GM23338 (cell line): ENCODE measurements around the gene APBA2. TPM values are rescaled to one million over a fixed set of nuclear protein-coding genes. Genes with fewer than 3 reads are reported as not detected.

ENCODE experiments used
- ATAC-seq: fragments of 200-7000 bp; cut with Tn5 transposase; 3 replicates; pipeline ENCODE4 v1.9.1; 2020
- DNase-seq: peaks from one replicate; pipeline ENCODE4 v3.0.0-alpha.2; 2015; ENCODE audit warnings: low spot score
- H2AFZ ChIP-seq: fragments of 200-600 bp; sonication (generic); 2 replicates; pipeline ENCODE4 v1.8.0; 2016; ENCODE audit warnings: antibody characterized with exemption, mild to moderate bottlenecking, moderate library complexity
- H3F3A ChIP-seq: fragments of 200-600 bp; sonication (generic); replicated peaks from 2 replicates; pipeline ENCODE4 v1.8.0; 2017; ENCODE audit warnings: antibody characterized with exemption, mixed run types, low read depth
- H3K27ac ChIP-seq: fragments of 200-600 bp; sonication (generic); 2 replicates; pipeline ENCODE4 v1.6.1; 2016; ENCODE audit warnings: low read depth
- H3K27me3 ChIP-seq: fragments of 200-600 bp; sonication (generic); 2 replicates; pipeline ENCODE4 v1.8.0; 2016; ENCODE audit warnings: mild to moderate bottlenecking, mixed run types, moderate library complexity; ENCODE audit not compliant: insufficient read depth
- H3K36me3 ChIP-seq: fragments of 200-600 bp; sonication (generic); 2 replicates; pipeline ENCODE4 v1.8.0; 2016; ENCODE audit warnings: mild to moderate bottlenecking; ENCODE audit not compliant: insufficient read depth
- H3K4me1 ChIP-seq: fragments of 200-600 bp; sonication (generic); 2 replicates; pipeline ENCODE4 v1.8.0; 2016; ENCODE audit warnings: mild to moderate bottlenecking, moderate library complexity; ENCODE audit not compliant: insufficient read depth
- H3K4me2 ChIP-seq: fragments of 200-600 bp; sonication (generic); 2 replicates; pipeline ENCODE4 v1.7.1; 2017; ENCODE audit warnings: mixed run types
- H3K4me3 ChIP-seq: fragments of 200-600 bp; sonication (generic); 2 replicates; pipeline ENCODE4 v1.6.1; 2016; ENCODE audit warnings: mixed run types
- H3K79me2 ChIP-seq: fragments of 200-600 bp; sonication (generic); replicated peaks from 2 replicates; pipeline ENCODE4 v1.8.0; 2017; ENCODE audit warnings: mild to moderate bottlenecking; ENCODE audit not compliant: insufficient read depth
- H3K9me2 ChIP-seq: fragments of 200-600 bp; sonication (generic); 2 replicates; pipeline ENCODE4 v1.8.0; 2017; ENCODE audit not compliant: insufficient read depth
- H4K20me1 ChIP-seq: fragments of 200-600 bp; sonication (generic); replicated peaks from 2 replicates; pipeline ENCODE4 v1.8.0; 2017; ENCODE audit warnings: mild to moderate bottlenecking; ENCODE audit not compliant: insufficient read depth
- H3K27ac Mint-ChIP-seq: 2 replicates; pipeline ENCODE4 v1.8.0; 2020; ENCODE audit warnings: inconsistent platforms, mild to moderate bottlenecking, moderate library complexity, mixed read lengths
- H3K27me3 Mint-ChIP-seq: 3 replicates; pipeline ENCODE4 v1.8.0; 2022; ENCODE audit warnings: low read depth, mild to moderate bottlenecking, moderate library complexity, mixed read lengths, inconsistent platforms; ENCODE audit not compliant: insufficient read depth, poor library complexity
- H3K36me3 Mint-ChIP-seq: 3 replicates; pipeline ENCODE4 v1.8.0; 2021; ENCODE audit warnings: low read depth, mild to moderate bottlenecking, inconsistent platforms, moderate library complexity, mixed read lengths
- H3K4me1 Mint-ChIP-seq: 3 replicates; pipeline ENCODE4 v1.8.0; 2020; ENCODE audit warnings: mild to moderate bottlenecking, inconsistent platforms, mixed read lengths
- H3K4me3 Mint-ChIP-seq: 3 replicates; pipeline ENCODE4 v1.8.0; 2021; ENCODE audit warnings: moderate library complexity, mild to moderate bottlenecking, inconsistent platforms, mixed read lengths
- H3K9me3 Mint-ChIP-seq: 3 replicates; pipeline ENCODE4 v1.8.0; 2020; ENCODE audit warnings: moderate library complexity, mild to moderate bottlenecking, inconsistent platforms, mixed read lengths
- CREB1 ChIP-seq: fragments of 250-450 bp; sonication (Bioruptor Pico); IDR thresholded peaks from 2 replicates; pipeline ENCODE4 v1.5.0; 2020; ENCODE audit warnings: low read depth, mild to moderate bottlenecking, moderate library complexity
- EZH2 ChIP-seq: fragments of 200-600 bp; sonication (generic); IDR thresholded peaks from one replicate; pipeline ENCODE4 v1.8.0; 2017; ENCODE audit warnings: antibody characterized with exemption, mild to moderate bottlenecking, low read depth; ENCODE audit not compliant: unreplicated experiment
- EZH2phosphoT487 ChIP-seq: fragments of 200-600 bp; sonication (generic); IDR thresholded peaks from one replicate; pipeline ENCODE4 v1.8.1; 2018; ENCODE audit warnings: antibody characterized with exemption; ENCODE audit not compliant: unreplicated experiment
- JUNB ChIP-seq: IDR thresholded peaks from one replicate; pipeline ENCODE4 v1.6.1; 2016; ENCODE audit warnings: antibody characterized with exemption; ENCODE audit not compliant: unreplicated experiment
- NANOG ChIP-seq: IDR thresholded peaks from 2 replicates; pipeline ENCODE4 v1.6.1; 2016; ENCODE audit warnings: antibody characterized with exemption, borderline replicate concordance
- POLR2AphosphoS5 ChIP-seq: IDR thresholded peaks from 2 replicates; pipeline ENCODE4 v1.6.1; 2016; ENCODE audit warnings: antibody characterized with exemption, low read depth
- STAT1 ChIP-seq: IDR thresholded peaks from one replicate; pipeline ENCODE4 v1.6.1; 2016; ENCODE audit warnings: antibody characterized with exemption; ENCODE audit not compliant: unreplicated experiment
- ZNF114 ChIP-seq: fragments of 250-450 bp; sonication (Bioruptor Pico); IDR thresholded peaks from 2 replicates; pipeline ENCODE4 v1.5.0; 2020; ENCODE audit warnings: mild to moderate bottlenecking, moderate library complexity
- ZNF331 ChIP-seq: fragments of 250-450 bp; sonication (Bioruptor Pico); IDR thresholded peaks from 2 replicates; pipeline ENCODE4 v1.5.0; 2020; ENCODE audit warnings: low read depth, mild to moderate bottlenecking, moderate library complexity
- ZNF462 ChIP-seq: fragments of 250-450 bp; sonication (Bioruptor Pico); IDR thresholded peaks from 2 replicates; pipeline ENCODE4 v1.5.0; 2020; ENCODE audit warnings: mild to moderate bottlenecking, moderate library complexity
- polyA plus RNA-seq: library from polyadenylated mRNA; unstranded; fragments of >200 nt; fragmentation: Nextera tagmentation; extraction: Ambion mirVana; gene quantifications from 2 replicates; pipeline ENCODE4 v1.2.1, GENCODE V29; 2016
- total RNA-seq: library from RNA; depleted of rRNA; stranded (reverse); fragments of >200 nt; shearing (Covaris generic); gene quantifications from 2 replicates; pipeline ENCODE4 v1.2.3, GENCODE V29; 2014
- TF ChIP-seq, protein P1 (sequence below), 2 experiments: fragments of 200-600 bp in 1 of 2; sonication (generic) in 1 of 2; conservative IDR thresholded peaks; 2 replicates each; pipeline versions ENCODE4 v1.5.1 to v1.6.1; 2016 to 2017; ENCODE audit warnings: antibody characterized with exemption in 2 of 2, low read depth in 2 of 2, mild to moderate bottlenecking in 2 of 2, moderate library complexity in 1 of 2
- TF ChIP-seq, protein P2 (sequence below): IDR thresholded peaks from one replicate; pipeline ENCODE4 v1.6.1; 2018; ENCODE audit warnings: antibody characterized with exemption; ENCODE audit not compliant: unreplicated experiment
- TF ChIP-seq, protein P3 (sequence below): IDR thresholded peaks from 2 replicates; pipeline ENCODE4 v1.6.1; 2016; ENCODE audit warnings: antibody characterized with exemption

Gene APBA2
- total and polyA plus RNA-seq, 2 experiments from 2014 or later: 5.9 to 24.7 TPM

GRCh38 chr15:29113336-29114220 is 227.8 kb downstream of the APBA2 start:
- Histone ChIP-seq H3F3A (no peaks in the 10 kb centered on the region), H3K36me3 (no peaks in the 10 kb centered on the region), H3K4me3 (no peak overlapping the region), H2AFZ (no peak overlapping the region), H3K27me3 (no peaks in the 10 kb centered on the region), H4K20me1 (no peaks in the 10 kb centered on the region), H3K4me1 (peaks cover 2% of the 10 kb centered on the region; the same call in 1 of the 2 replicates), H3K4me2 (no peak overlapping the region), H3K27ac (no peak overlapping the region), H3K79me2 (no peaks in the 10 kb centered on the region), H3K9me2 (no peaks in the 10 kb centered on the region)
- Mint-ChIP-seq H3K27ac (no peak overlapping the region; the same call in 1 of the 2 replicates), H3K4me1 (peaks cover 16% of the 10 kb centered on the region), H3K27me3 (peaks cover 13% of the 10 kb centered on the region), H3K4me3 (no peak overlapping the region; the same call in 2 of the 3 replicates), H3K9me3 (no peaks in the 10 kb centered on the region), H3K36me3 (no peaks in the 10 kb centered on the region; the same call in 2 of the 3 replicates)
- DNase-seq (no peak), ATAC-seq (no peak)
- TF ChIP-seq, protein P1, sequence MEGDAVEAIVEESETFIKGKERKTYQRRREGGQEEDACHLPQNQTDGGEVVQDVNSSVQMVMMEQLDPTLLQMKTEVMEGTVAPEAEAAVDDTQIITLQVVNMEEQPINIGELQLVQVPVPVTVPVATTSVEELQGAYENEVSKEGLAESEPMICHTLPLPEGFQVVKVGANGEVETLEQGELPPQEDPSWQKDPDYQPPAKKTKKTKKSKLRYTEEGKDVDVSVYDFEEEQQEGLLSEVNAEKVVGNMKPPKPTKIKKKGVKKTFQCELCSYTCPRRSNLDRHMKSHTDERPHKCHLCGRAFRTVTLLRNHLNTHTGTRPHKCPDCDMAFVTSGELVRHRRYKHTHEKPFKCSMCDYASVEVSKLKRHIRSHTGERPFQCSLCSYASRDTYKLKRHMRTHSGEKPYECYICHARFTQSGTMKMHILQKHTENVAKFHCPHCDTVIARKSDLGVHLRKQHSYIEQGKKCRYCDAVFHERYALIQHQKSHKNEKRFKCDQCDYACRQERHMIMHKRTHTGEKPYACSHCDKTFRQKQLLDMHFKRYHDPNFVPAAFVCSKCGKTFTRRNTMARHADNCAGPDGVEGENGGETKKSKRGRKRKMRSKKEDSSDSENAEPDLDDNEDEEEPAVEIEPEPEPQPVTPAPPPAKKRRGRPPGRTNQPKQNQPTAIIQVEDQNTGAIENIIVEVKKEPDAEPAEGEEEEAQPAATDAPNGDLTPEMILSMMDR (conservative IDR thresholded peaks at IDR 0.05; ENCODE audit: low read depth in 2 of 2): no peak
- TF ChIP-seq EZH2phosphoT487 (no peak), EZH2 (no peak), JUNB (no peak), POLR2AphosphoS5 (no peak), ZNF331 (CRISPR knock-in tag) (no peak), CREB1 (CRISPR knock-in tag) (no peak), ZNF462 (CRISPR knock-in tag) (no peak), STAT1 (no peak), ZNF114 (no peak), NANOG (no peak)
- TF ChIP-seq, protein P2, sequence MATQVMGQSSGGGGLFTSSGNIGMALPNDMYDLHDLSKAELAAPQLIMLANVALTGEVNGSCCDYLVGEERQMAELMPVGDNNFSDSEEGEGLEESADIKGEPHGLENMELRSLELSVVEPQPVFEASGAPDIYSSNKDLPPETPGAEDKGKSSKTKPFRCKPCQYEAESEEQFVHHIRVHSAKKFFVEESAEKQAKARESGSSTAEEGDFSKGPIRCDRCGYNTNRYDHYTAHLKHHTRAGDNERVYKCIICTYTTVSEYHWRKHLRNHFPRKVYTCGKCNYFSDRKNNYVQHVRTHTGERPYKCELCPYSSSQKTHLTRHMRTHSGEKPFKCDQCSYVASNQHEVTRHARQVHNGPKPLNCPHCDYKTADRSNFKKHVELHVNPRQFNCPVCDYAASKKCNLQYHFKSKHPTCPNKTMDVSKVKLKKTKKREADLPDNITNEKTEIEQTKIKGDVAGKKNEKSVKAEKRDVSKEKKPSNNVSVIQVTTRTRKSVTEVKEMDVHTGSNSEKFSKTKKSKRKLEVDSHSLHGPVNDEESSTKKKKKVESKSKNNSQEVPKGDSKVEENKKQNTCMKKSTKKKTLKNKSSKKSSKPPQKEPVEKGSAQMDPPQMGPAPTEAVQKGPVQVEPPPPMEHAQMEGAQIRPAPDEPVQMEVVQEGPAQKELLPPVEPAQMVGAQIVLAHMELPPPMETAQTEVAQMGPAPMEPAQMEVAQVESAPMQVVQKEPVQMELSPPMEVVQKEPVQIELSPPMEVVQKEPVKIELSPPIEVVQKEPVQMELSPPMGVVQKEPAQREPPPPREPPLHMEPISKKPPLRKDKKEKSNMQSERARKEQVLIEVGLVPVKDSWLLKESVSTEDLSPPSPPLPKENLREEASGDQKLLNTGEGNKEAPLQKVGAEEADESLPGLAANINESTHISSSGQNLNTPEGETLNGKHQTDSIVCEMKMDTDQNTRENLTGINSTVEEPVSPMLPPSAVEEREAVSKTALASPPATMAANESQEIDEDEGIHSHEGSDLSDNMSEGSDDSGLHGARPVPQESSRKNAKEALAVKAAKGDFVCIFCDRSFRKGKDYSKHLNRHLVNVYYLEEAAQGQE: no peak
- TF ChIP-seq, protein P3, sequence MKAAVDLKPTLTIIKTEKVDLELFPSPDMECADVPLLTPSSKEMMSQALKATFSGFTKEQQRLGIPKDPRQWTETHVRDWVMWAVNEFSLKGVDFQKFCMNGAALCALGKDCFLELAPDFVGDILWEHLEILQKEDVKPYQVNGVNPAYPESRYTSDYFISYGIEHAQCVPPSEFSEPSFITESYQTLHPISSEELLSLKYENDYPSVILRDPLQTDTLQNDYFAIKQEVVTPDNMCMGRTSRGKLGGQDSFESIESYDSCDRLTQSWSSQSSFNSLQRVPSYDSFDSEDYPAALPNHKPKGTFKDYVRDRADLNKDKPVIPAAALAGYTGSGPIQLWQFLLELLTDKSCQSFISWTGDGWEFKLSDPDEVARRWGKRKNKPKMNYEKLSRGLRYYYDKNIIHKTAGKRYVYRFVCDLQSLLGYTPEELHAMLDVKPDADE: no peak
